ENCODE measurements around the gene GPHN.
"Not testable (repeated sequence)": the region's sequence is repeated elsewhere in the genome, so short reads cannot be mapped to it uniquely, and the experiment has no call there.

GRCh38 chr14:66837436-66837835 lies 329.5 kb downstream of the GPHN start:
- TF ChIP-seq, protein P1, sequence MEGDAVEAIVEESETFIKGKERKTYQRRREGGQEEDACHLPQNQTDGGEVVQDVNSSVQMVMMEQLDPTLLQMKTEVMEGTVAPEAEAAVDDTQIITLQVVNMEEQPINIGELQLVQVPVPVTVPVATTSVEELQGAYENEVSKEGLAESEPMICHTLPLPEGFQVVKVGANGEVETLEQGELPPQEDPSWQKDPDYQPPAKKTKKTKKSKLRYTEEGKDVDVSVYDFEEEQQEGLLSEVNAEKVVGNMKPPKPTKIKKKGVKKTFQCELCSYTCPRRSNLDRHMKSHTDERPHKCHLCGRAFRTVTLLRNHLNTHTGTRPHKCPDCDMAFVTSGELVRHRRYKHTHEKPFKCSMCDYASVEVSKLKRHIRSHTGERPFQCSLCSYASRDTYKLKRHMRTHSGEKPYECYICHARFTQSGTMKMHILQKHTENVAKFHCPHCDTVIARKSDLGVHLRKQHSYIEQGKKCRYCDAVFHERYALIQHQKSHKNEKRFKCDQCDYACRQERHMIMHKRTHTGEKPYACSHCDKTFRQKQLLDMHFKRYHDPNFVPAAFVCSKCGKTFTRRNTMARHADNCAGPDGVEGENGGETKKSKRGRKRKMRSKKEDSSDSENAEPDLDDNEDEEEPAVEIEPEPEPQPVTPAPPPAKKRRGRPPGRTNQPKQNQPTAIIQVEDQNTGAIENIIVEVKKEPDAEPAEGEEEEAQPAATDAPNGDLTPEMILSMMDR (IDR thresholded peaks at IDR 0.05; ENCODE audit: low read length), result not testable (repeated sequence)
- TF ChIP-seq EZH2 (IDR thresholded peaks at IDR 0.05; ENCODE audit: borderline replicate concordance, low read length), result not testable (repeated sequence)
